ENCODE data around the gene FREY1.
A peak's percentile ranks its signal among the peaks of the same experiment; 100 is the strongest.

FREY1 gene

DNA sequence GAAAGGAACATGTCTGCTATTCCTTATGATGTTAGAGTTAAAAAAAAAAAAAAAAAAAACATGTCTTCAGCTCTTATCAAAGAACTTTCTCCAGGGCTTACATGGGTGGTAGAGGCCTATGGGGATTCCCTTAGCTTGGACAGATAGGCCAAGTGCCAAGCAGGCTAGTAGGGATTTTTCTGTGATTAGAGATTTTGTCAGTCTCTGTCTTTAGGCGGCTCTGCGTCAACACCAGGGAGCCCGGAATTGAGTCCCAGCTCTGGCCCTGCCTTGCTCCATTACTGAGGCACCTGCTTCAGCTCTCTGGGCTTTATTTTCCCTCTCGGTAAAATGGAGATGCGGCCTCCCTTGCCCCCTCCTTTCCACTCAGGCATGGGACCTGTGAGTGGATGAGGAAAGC is 46.7 kb downstream of the FREY1 start:
- TF ChIP-seq, protein P1, sequence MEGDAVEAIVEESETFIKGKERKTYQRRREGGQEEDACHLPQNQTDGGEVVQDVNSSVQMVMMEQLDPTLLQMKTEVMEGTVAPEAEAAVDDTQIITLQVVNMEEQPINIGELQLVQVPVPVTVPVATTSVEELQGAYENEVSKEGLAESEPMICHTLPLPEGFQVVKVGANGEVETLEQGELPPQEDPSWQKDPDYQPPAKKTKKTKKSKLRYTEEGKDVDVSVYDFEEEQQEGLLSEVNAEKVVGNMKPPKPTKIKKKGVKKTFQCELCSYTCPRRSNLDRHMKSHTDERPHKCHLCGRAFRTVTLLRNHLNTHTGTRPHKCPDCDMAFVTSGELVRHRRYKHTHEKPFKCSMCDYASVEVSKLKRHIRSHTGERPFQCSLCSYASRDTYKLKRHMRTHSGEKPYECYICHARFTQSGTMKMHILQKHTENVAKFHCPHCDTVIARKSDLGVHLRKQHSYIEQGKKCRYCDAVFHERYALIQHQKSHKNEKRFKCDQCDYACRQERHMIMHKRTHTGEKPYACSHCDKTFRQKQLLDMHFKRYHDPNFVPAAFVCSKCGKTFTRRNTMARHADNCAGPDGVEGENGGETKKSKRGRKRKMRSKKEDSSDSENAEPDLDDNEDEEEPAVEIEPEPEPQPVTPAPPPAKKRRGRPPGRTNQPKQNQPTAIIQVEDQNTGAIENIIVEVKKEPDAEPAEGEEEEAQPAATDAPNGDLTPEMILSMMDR (IDR thresholded peaks at IDR 0.05; ENCODE audit: low read depth, low read length), result no peak
- no peak overlapping the region for H3K4me3 ChIP-seq (ENCODE audit: low read depth, low read length)

DNA sequence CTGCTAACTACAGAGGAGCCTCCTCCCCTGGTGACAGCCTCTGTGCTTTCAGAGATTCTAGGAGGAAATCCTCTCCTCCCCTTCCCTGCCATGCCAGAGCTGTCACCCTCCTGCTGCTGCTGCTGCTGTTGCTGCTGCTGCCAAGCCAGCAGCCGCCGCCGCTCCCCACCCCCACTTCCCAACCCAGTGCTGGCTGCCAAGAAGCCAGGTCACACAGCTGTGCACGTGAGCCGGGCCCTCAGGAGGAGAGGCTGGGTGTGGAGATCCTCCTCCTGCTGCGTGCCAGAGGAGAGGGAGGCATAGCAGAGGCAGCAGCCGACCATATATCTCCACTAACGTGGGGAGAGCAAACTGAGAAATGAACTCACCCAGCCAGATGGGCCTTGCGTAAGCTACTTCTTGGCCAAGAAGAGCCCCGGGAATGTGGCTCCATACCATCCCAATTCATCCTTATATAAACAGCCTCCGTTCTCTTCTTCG is 47.4 kb downstream of the FREY1 start:
- peak overlapping the region; percentile 12; the same call in 1 of the 2 replicates for H3K4me3 ChIP-seq (ENCODE audit: low read depth, low read length)
- TF ChIP-seq, protein P1 (IDR thresholded peaks at IDR 0.05; ENCODE audit: low read depth, low read length), result no peak

DNA sequence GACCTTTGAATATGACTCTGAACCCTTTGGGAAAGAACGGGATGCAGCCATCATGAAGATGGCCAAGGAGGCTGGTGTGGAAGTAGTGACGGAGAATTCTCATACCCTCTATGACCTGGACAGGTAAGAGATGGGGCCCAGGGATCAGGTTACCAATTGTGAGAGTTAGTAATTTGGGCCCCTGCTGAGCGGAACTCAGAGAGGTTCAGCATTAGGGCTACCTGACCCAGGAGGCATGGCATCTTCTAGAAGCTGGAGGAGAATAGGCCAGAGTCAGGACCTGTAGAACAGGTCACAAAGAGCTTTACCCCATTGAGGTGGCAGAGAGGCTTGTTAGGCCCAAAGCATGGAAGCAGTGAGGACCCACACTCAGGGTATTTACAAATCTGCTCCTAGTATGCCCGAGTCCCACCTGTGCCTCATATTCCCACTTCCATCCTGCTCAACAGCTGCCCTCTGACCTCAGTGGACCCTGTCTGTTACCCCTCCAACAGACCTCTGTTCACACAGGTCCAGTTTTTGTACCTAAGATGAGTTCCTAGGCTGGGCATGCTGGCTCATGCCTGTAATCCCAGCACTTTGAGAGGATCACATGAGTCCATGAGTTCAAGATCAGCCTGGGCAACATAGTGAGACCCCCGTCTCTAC is 48.2 kb downstream of the FREY1 start:
- H3K4me3 ChIP-seq (ENCODE audit: low read depth, low read length), result peak overlapping the region; percentile 12; the same call in 1 of the 2 replicates
- TF ChIP-seq, protein P1 (IDR thresholded peaks at IDR 0.05; ENCODE audit: low read depth, low read length), result no peak

DNA sequence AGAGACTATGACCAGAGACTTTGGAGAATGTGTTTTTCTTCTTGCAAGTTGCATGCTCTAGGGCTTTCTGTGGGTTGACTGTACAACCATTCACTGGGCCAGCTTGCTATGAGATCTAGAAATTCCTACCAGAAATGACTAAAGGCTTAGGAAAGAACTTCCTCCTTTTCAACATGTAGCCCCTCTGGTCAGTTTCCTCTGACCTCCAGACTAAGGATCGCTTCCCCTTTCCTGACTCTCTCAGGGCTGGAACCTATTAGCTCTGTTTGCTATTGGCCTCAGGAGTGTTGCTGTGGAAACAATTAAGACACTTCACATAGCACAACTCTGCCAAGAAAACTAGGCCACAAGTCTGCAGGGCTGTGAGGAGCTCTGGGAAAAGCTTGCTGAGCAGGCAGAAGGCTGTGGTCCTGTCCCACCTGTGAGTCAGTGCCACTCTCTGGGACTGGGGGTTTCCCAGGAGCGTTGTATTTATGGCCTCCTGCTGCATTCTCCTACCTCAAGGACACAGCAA is 49.1 kb downstream of the FREY1 start:
- no peak overlapping the region for H3K4me3 ChIP-seq (ENCODE audit: low read depth, low read length)
- TF ChIP-seq, protein P1 (IDR thresholded peaks at IDR 0.05; ENCODE audit: low read depth, low read length), result no peak
